ENCODE results near the gene GAS2. TPM values are rescaled to one million over a fixed set of nuclear protein-coding genes. Genes with fewer than 3 reads are reported as not detected.

Gene GAS2
- total and polyA plus RNA-seq, 2 donors (not counting 3 experiments of a cell fraction or from before 2014, with no cell fraction given) = 0.54 to 0.88 TPM

DNA sequence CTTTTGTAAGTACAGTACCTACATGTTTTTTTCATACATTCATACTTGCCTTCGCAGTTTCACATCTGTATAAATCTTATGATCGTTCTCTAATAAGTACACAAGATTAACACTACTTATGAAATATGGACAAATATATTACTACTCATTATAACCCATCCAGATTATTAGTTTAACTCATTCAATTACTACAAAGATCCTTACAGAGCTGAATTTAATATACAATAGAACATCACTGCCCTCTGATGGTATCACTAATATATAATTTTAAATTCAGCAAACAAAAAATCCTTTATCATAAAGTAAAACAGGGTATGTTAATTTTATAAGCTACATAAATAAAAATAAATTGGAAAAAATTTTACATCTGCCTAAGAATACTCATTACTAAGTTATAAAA, 155.8 kb downstream of the GAS2 start:
- no peak for DNase-seq (ENCODE audit: low read depth, low spot score)
- Histone ChIP-seq H3K79me2 (ENCODE audit: control insufficient read depth, insufficient read depth, low read length) (peaks cover 3% of the 10 kb centered on the region), H4K20me1 (replicated peaks; ENCODE audit: control insufficient read depth, extremely low read depth, insufficient read depth, low read length) (no peaks in the 10 kb centered on the region), H3K9me3 (replicated peaks; ENCODE audit: control insufficient read depth, insufficient read depth, low read length) (no peaks in the 10 kb centered on the region), H3K4me2 (ENCODE audit: insufficient read depth, low read length) (no peak overlapping the region), H3K4me3 (replicated peaks in 1 of 3; ENCODE audit: insufficient read depth in 1 of 3, low read depth in 1 of 3, low read length in 3 of 3) (no peak overlapping the region), H3K9ac (replicated peaks; ENCODE audit: extremely low read depth, insufficient read depth, low read length) (no peak overlapping the region), H3K27me3 (ENCODE audit: control insufficient read depth in 2 of 2, insufficient read depth in 2 of 2, low read length in 2 of 2) (no peaks in the 10 kb centered on the region), H3K4me1 (ENCODE audit: control insufficient read depth, extremely low read depth, insufficient read depth, low read length) (no peaks in the 10 kb centered on the region), H3K27ac (ENCODE audit: insufficient read depth, low read depth, low read length) (no peak overlapping the region), H2AFZ (ENCODE audit: low read depth, low read length) (no peak overlapping the region), H3K9me1 (replicated peaks; ENCODE audit: control insufficient read depth, extremely low read depth, insufficient read depth, low read length) (no peaks in the 10 kb centered on the region), H3K36me3 (ENCODE audit: control insufficient read depth in 2 of 2, extremely low read depth in 1 of 2, insufficient read depth in 2 of 2, low read length in 2 of 2) (peaks cover 7 to 12% of the 10 kb centered on the region in 2 experiments)
- intact Hi-C loops (cut with micrococcal nuclease) = no loop called here
- no TSS peak for BruUV-seq (replicated peaks)
- ChIA-PET POLR2A (no interaction called here), CTCF (interaction anchor here (0.7 to 3.0 kb wide), 10 partner anchors 11 to 489 kb away, joined by 3 to 22 read pairs (median 4); no protein-coding TSS in a partner anchor)
- dilution Hi-C loops (cut with MboI; ENCODE audit: extremely low pct_ligation_motif_present, low sequenced_read_pairs) = no loop called here
- TF ChIP-seq FOS (IDR thresholded peaks at IDR 0.05; ENCODE audit: borderline replicate concordance, insufficient read depth, low read length) (no peak), POLR2A (IDR thresholded peaks at IDR 0.05; ENCODE audit: low read depth, low read length) (no peak), MYC (IDR thresholded peaks at IDR 0.05; ENCODE audit: low read depth, low read length) (no peak), POLR2AphosphoS5 (IDR thresholded peaks at IDR 0.05; ENCODE audit: insufficient read depth, low read depth, low read length) (no peak)
- TF ChIP-seq, protein P1, sequence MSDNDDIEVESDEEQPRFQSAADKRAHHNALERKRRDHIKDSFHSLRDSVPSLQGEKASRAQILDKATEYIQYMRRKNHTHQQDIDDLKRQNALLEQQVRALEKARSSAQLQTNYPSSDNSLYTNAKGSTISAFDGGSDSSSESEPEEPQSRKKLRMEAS (IDR thresholded peaks at IDR 0.05; ENCODE audit: insufficient read depth, insufficient read length) = no peak
- no peak for FAIRE-seq

DNA sequence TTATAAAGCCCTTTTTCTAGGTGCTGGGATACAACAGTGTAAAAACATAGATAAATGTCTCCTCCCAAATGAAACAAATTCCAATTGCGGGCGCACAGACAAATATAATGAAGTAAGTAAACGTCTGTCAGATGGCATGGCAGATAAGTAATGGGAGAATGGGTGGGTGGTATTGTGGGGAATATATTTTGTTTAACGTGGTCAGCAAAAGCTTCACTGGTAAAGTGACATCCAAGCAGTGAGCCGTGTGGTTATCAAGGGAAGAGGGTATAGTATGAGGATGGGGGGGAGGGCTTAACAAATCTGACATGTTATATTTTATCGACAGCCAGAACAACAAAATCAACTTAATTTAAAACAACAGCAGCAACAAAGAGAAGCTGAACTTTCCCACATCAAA, 162.0 kb downstream of the GAS2 start:
- POLR2A ChIA-PET = no interaction called here
- Histone ChIP-seq H3K36me3 (ENCODE audit: control insufficient read depth in 2 of 2, extremely low read depth in 1 of 2, insufficient read depth in 2 of 2, low read length in 2 of 2) (peaks cover 5 to 7% of the 10 kb centered on the region in 2 experiments), H4K20me1 (replicated peaks; ENCODE audit: control insufficient read depth, extremely low read depth, insufficient read depth, low read length) (no peaks in the 10 kb centered on the region), H3K27ac (ENCODE audit: insufficient read depth, low read depth, low read length) (peak overlapping the region; percentile 86), H3K9me1 (replicated peaks; ENCODE audit: control insufficient read depth, extremely low read depth, insufficient read depth, low read length) (no peaks in the 10 kb centered on the region), H3K27me3 (ENCODE audit: control insufficient read depth in 2 of 2, insufficient read depth in 2 of 2, low read length in 2 of 2) (no peaks in the 10 kb centered on the region), H3K9ac (replicated peaks; ENCODE audit: extremely low read depth, insufficient read depth, low read length) (peak overlapping the region; percentile 87), H3K4me1 (ENCODE audit: control insufficient read depth, extremely low read depth, insufficient read depth, low read length) (peaks cover 26% of the 10 kb centered on the region), H2AFZ (ENCODE audit: low read depth, low read length) (peak overlapping the region; percentile 9), H3K4me3 (replicated peaks in 1 of 3; ENCODE audit: insufficient read depth in 1 of 3, low read depth in 1 of 3, low read length in 3 of 3) (peak overlapping the region in 2 of 3 experiments; percentile 95 to 99), H3K79me2 (ENCODE audit: control insufficient read depth, insufficient read depth, low read length) (peaks cover 20% of the 10 kb centered on the region), H3K4me2 (ENCODE audit: insufficient read depth, low read length) (peak overlapping the region; percentile 98), H3K9me3 (replicated peaks; ENCODE audit: control insufficient read depth, insufficient read depth, low read length) (no peaks in the 10 kb centered on the region)
- FAIRE-seq (no peak), DNase-seq (ENCODE audit: low read depth, low spot score) (no peak)
- CTCF ChIA-PET = interaction anchor here (1.2 to 2.7 kb wide), 8 partner anchors 8 to 491 kb away, joined by 3 to 35 read pairs (median 17); no protein-coding TSS in a partner anchor
- TF ChIP-seq, protein P1 (IDR thresholded peaks at IDR 0.05; ENCODE audit: insufficient read depth, insufficient read length) = no peak
- TF ChIP-seq EZH2 (IDR thresholded peaks at IDR 0.05; ENCODE audit: borderline replicate concordance, low read depth, low read length, severe bottlenecking) = no peak
- TF ChIP-seq JUN (IDR thresholded peaks at IDR 0.05; ENCODE audit: borderline replicate concordance, insufficient read depth, insufficient read length, low read depth) = no peak
- TF ChIP-seq POLR2AphosphoS5 (IDR thresholded peaks at IDR 0.05; ENCODE audit: insufficient read depth, low read depth, low read length) = no peak
- TF ChIP-seq, protein P2, sequence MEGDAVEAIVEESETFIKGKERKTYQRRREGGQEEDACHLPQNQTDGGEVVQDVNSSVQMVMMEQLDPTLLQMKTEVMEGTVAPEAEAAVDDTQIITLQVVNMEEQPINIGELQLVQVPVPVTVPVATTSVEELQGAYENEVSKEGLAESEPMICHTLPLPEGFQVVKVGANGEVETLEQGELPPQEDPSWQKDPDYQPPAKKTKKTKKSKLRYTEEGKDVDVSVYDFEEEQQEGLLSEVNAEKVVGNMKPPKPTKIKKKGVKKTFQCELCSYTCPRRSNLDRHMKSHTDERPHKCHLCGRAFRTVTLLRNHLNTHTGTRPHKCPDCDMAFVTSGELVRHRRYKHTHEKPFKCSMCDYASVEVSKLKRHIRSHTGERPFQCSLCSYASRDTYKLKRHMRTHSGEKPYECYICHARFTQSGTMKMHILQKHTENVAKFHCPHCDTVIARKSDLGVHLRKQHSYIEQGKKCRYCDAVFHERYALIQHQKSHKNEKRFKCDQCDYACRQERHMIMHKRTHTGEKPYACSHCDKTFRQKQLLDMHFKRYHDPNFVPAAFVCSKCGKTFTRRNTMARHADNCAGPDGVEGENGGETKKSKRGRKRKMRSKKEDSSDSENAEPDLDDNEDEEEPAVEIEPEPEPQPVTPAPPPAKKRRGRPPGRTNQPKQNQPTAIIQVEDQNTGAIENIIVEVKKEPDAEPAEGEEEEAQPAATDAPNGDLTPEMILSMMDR (IDR thresholded peaks at IDR 0.05; ENCODE audit: extremely low read depth in 1 of 2, insufficient read depth in 1 of 2, low read depth in 1 of 2, low read length in 2 of 2) = no peak
- no peak for TF ChIP-seq POLR2A (IDR thresholded peaks at IDR 0.05; ENCODE audit: low read depth, low read length)
- TF ChIP-seq GATA2 (IDR thresholded peaks at IDR 0.05; ENCODE audit: insufficient read depth, insufficient read length, low read depth, low read length) = no peak
- TF ChIP-seq FOS (IDR thresholded peaks at IDR 0.05; ENCODE audit: borderline replicate concordance, insufficient read depth, low read length) = no peak
- no peak for TF ChIP-seq MYC (IDR thresholded peaks at IDR 0.05; ENCODE audit: low read depth, low read length)
- dilution Hi-C loops (cut with MboI; ENCODE audit: extremely low pct_ligation_motif_present, low sequenced_read_pairs) = no loop called here
- BruUV-seq (replicated peaks) = no TSS peak
- intact Hi-C loops (cut with micrococcal nuclease) = loop anchor here (2.0 to 5.0 kb wide), 2 partner anchors 126 to 496 kb away; no protein-coding TSS in a partner anchor
